GM19324 (cell line): ENCODE measurements around the gene FYN.
"Not testable (repeated sequence)": the region's sequence is repeated elsewhere in the genome, so short reads cannot be mapped to it uniquely, and the experiment has no call there.

Experiments used
- ATAC-seq: cut with Tn5 transposase; IDR thresholded peaks from one replicate; pipeline ENCODE4 v1.9.1; 2021; ENCODE audit warnings: mild to moderate bottlenecking, moderate library complexity; ENCODE audit not compliant: unreplicated experiment, low FRiP score

Gene FYN

GRCh38 chr6:111651185-111652034 is 221.8 kb downstream of the FYN start:
- ATAC-seq = no peak

GRCh38 chr6:111650049-111650448 is 223.2 kb downstream of the FYN start:
- no peak for ATAC-seq

GRCh38 chr6:111648100-111648499 is 225.2 kb downstream of the FYN start:
- no peak for ATAC-seq

- no peak for ATAC-seq
Measured at GRCh38 chr6:111646942-111647341, 226.3 kb downstream of the FYN start.

- no peak for ATAC-seq
Measured at GRCh38 chr6:111646034-111646433, 227.2 kb downstream of the FYN start.

GRCh38 chr6:111644893-111645430 is 228.3 kb downstream of the FYN start:
- no peak for ATAC-seq

GRCh38 chr6:111642463-111643158 is 230.6 kb downstream of the FYN start:
- ATAC-seq = no peak

- ATAC-seq = no peak
Measured at GRCh38 chr6:111639266-111639665, 234.0 kb downstream of the FYN start.

GRCh38 chr6:111634981-111635380 is 238.3 kb downstream of the FYN start:
- not testable (repeated sequence) for ATAC-seq

GRCh38 chr6:111633822-111634221 is 239.4 kb downstream of the FYN start:
- no peak for ATAC-seq

GRCh38 chr6:111632468-111633247 is 240.6 kb downstream of the FYN start:
- no peak for ATAC-seq

- ATAC-seq = no peak
Measured at GRCh38 chr6:111631903-111632460, 241.3 kb downstream of the FYN start.

GRCh38 chr6:111631018-111631417 is 242.2 kb downstream of the FYN start:
- ATAC-seq = no peak

GRCh38 chr6:111628142-111628850 is 245.0 kb downstream of the FYN start:
- ATAC-seq = no peak

GRCh38 chr6:111626441-111626840 is 246.8 kb downstream of the FYN start:
- ATAC-seq = no peak

- no peak for ATAC-seq
Measured at GRCh38 chr6:111625461-111626391, 247.5 kb downstream of the FYN start.

- no peak for ATAC-seq
Measured at GRCh38 chr6:111625099-111625416, 248.2 kb downstream of the FYN start.

GRCh38 chr6:111624401-111625098 is 248.7 kb downstream of the FYN start:
- ATAC-seq = no peak
